Glomerular endothelial cell (primary cell): ENCODE data around the gene APBB1. TPM values are rescaled to one million over a fixed set of nuclear protein-coding genes. Genes with fewer than 3 reads are reported as not detected.

Experiments
- DNase-seq: peaks from one replicate; pipeline ENCODE4 v3.0.0-alpha.2; 2011; ENCODE audit warnings: low read depth, low spot score; ENCODE audit errors: extremely low read depth
- total RNA-seq: library from RNA; depleted of rRNA; stranded (reverse); fragments of >200 nt; gene quantifications from 2 replicates; pipeline ENCODE4 v1.2.3, GENCODE V29; 2015

The APBB1 gene
- total RNA-seq, 1 donor from 2014 or later, result 36.3 TPM

DNA sequence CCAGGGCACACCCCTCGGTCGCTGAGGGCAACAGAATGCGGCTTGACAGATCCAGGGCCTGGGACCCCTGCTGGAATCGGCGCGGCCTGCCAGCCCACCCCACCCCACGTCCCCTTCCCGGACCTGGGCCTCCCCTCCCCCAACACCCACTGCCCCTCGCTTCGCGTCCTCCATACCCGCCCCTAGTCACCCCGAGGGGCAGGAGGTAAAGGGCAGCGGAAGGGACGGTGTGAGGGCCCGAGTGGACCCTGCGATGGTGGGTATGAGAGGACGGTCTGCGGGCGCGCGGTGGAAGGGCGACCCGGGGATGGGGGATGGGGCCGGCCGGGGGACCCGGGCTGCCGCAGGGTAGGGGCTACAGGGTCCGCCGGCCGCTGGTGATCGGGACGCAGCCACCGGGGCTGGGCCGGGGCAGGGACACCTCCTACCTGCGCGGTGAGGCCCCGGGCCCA is 311 bp downstream of the APBB1 start:
- DNase-seq, result no peak

- no peak for DNase-seq
Observed at GRCh38 chr11:6417907-6418556, 862 bp downstream of the APBB1 start.

DNA sequence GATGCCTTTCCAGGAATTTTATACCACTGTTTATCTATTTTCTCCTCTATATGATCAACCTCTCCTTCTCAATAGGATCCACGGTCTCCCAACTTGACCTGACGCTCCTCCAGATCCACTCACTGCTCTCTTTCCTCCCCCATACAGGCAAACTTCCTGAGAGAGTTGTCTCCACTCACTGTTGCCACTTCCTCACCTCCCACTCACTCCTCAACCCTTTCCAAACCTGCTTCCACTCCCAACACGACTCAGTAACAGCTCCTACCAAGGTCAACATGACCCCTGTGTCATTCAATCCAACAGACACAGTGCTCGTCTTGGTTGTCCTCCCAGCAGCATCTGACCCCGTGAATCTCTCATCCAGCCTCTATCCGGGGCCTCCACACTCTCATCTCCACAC is 3.1 kb downstream of the APBB1 start:
- DNase-seq, result no peak

- DNase-seq, result no peak
Observed at GRCh38 chr11:6414874-6415328, 4.0 kb downstream of the APBB1 start.

GRCh38 chr11:6413791-6414201 is 5.1 kb downstream of the APBB1 start:
- DNase-seq, result no peak

DNA sequence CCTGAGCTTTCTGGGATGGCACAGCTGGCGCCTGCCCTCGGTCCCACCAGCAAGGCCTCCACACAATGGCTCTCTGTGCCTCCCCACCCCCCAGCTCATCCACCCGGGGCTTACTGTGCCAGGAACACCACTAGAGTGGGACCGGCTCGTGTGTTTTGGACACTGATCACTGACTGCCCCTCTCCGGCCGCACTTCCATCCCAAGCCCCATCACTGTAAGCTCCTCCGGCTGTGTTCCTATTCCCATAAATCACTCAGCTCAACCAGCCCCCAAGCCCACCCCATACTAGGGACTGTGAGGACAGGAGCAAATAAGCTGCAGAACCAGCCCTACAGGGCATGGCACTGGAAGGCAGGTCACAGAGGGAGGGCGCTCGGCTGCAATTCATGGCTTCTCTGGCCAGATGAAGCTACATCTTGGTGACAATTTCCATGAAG is 7.3 kb downstream of the APBB1 start:
- no peak for DNase-seq

GRCh38 chr11:6410695-6411430 is 8.0 kb downstream of the APBB1 start:
- no peak for DNase-seq

DNA sequence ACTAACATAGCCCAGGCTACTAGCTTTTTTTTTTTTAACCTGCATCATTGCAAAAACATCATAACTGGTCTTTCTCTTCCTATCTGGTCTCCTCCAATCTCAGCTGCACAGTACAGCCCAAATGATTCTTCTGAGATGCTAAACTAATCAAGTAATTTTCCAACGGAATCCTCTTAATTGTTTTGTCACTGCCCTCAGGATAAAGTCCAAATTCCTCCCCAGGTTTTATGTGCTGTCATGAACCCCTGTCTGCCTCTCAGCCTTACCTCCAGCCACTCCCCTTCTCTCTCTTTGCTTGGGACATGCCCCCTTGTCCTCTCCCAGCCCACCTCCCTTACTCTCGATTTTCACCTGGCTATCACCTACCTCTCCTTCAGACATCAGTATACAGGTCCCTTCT is 12.5 kb downstream of the APBB1 start:
- no peak for DNase-seq

DNA sequence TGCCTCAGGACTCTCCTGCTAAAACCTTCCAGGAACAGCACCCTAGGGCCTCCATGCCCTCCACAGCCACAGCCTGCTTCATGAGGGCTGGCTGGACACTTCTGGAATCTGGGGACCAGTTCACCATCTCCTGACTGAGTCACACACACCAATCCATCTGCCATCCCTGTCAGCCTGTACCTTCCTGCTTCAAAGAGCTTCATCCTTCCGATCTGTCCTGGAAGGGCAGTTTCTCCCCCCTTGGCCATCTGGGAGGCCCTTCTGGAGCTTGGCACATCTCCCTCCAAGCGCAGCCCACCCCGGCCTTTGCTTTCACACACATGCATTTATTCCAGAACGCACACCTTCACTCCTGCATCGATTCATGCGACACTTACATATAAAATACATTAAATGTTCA is 13.0 kb downstream of the APBB1 start:
- no peak for DNase-seq

DNA sequence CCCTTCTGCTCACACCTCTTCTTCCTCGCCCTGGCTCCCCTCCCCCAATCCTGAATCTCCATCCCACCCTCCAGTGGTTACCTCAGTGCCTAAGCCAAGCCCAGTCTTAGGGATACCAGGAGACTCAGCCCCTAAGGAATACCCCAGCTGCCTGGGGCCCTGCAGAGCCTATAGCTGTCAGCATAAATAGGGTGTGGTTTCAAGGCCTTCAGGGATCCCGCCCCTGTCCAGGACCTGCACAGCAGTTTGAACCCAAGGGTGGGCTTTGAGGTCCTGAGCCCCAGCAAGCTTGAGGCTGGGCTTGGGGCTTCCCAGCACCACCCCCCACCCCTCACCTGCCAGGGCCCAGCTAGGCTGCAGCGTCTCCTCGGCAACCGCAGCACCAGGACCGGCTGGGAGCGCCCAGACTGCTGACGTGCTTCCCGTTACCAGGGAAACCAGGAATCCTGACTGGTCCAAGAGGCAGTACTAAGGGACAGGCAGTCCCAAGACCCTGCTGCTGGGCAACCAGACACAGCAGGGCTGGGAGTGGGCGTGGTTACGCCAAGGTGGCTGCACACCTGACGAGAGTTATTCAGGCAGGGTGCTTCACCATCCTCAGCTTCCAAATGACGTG is 13.7 kb downstream of the APBB1 start:
- no peak for DNase-seq

DNA sequence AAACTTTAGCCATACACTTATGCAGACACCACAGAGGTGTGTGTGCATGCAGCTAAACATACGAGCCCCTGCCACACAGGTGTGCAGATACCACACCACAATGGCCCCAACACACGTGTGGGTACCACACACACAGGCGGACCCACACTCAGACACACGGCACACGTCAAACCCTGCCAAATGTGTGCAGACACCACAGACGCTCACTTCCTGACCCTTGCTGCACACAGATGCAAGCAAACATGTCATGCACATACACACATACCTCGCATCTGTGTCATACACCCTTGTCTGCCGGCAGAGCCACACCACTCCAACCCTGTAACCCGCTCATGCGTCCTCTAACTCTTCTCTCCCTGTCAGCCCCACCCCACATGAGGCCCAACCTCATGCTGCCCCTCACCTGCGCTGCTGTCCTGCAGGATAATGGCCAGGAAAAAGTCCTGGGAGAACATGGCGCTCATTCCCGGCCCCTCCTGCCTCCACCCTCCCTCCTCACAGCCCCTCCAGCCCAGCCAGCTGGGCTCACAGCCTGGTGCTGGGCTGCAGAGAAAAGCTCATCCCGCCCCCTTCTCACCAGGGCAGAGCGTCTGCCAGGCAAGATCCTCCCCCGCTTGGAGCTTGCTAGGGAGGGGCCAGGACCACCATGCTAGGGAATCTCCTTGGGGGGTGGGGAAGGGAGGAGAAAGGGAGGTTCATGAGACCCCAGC is 14.4 kb downstream of the APBB1 start:
- no peak for DNase-seq

DNA sequence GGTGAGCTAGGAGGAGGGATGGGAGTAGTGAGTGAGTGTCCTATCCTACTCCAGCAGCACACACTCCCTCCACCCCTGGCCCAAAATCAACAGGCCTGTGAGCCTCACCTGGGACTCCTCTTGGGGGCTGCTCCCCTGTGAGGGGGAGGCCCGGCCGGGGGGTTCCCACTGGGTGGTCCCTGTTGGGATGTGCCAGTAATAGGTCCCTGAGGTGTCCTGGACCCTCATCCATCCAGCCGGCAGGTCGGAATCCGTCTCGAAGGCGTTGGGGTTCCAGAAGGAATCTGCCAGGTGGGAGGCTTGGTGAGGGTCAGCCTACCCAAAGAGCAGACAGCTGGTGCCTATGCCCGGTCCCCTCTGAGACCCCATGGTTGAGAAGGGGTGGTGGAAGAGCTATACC is 15.4 kb downstream of the APBB1 start:
- no peak for DNase-seq

DNA sequence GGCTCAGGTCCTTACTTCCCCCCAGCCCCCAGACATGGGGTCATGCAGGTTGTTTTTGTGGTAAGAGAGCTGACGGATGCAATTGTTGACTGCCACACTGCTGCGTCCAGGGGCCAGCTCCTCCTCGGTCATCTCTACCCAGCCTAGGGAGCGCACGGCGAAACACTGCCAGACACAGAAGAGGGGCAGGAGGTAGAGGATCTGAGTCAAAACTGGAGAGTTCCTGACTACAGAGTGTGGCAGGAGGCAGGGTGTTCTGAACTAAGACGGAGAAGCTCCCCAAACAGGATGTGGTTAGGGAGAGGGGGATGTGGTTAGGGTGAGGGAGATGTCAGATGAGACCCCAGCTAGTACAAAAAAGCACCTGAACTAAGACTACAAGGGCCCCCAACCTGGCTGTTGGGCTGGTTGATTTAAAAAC is 16.3 kb downstream of the APBB1 start:
- no peak for DNase-seq

- no peak for DNase-seq
Observed at GRCh38 chr11:6402061-6402470, 16.8 kb downstream of the APBB1 start.

DNA sequence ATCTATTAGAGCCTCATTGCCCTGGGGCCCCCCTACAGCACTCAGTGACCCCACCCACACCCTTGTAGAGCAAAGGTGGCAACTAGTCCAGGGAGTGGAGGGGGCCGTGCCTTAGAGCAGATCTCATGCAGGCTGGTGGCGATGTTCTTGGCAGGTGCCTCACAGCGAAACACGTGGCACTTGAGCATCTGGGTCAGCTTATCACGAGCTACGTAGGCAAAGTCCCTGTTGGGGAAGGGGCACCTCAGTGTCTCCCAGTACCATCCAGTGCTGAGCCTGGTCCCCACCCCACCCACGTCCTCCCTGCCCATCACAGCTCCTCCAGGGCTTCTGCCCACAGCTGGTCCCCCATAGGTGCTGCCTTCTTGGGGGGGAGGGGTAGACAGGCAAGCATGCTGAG is 17.4 kb downstream of the APBB1 start:
- DNase-seq, result no peak

DNA sequence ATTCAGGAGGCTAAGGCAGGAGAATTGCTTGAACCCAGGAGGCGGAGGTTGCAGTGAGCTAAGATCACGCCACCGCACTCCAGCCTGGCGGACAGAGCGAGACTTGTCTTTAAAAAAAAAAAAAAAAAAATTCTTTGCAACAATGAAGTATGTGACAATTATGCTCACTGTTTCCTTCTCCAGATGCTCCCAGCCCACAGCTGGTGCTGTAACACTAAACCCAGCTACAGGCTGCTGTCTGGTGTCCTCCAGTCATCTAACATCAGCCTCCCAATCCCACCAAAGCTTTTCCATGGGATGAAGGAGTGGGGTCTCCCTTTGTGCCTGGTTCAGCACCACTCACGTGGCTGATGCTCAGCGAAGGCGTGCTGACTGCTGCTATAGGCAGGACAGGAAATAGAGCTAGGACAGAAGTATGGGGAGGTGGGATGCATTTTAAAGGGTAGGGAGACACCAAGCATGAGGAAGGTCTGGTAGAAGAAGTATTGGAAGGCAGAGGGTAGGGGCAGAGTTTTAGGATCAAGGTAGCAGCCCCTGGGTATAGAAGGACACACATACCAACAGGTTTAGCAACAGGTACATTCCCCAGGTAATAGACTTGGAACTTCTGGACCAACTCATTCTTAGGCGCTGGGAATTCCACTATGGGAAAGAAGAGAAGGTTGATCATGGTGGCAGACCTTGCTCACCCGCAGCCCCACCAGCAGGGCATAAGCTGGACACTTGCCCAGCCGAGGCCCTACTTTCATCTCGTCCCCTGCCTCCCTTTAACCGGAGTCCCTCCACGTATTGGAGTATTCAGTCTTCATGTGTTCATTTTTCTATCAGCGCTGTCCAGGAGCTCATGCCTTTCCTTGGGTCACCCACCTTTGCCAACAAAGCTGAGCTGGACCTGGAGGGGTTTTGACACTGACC is 18.2 kb downstream of the APBB1 start:
- no peak for DNase-seq

- no peak for DNase-seq
Observed at GRCh38 chr11:6397636-6398035, 21.3 kb downstream of the APBB1 start.

GRCh38 chr11:6397156-6397555 is 21.7 kb downstream of the APBB1 start:
- no peak for DNase-seq

DNA sequence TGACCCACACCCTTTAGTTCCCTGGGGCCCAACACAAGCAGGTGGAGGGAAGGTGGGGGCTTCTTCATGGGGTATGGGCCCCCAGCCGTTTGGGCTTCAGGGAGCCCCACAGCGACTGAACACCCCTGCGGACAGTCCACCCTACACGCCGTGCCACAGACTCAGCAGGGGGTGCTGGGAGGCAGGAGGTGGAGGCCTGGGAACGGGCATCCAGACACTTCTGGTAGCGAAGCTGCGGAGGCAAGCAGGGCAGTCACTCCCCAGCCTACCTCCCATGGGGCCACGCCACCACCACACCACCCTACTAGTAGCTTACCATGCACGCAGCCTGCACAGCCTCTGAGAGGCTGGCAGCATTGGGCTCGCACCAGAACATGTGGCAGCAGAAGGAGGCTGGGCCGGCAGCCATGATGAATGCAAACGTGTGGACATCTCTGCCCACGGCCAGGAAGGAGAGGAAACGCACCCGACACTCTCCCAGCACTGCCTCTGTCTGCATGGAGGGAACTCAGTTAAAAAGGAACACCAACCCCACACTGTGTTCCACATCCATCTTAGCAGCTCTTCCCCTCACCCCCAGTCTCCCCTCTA is 23.3 kb downstream of the APBB1 start:
- DNase-seq, result no peak
